H1 (cell line): Measurements from ENCODE around the gene CACNA1C. TPM values are rescaled to one million over a fixed set of nuclear protein-coding genes. Genes with fewer than 3 reads are reported as not detected.

Experiments used
- CTCF ChIA-PET: fragments of 300-600 bp; sonication (Branson Sonifier 250); formaldehyde crosslinking; loops from one replicate; lab custom pipeline; 2021; ENCODE audit not compliant: partially characterized antibody; lab: Charles Lee
- POLR2A ChIA-PET: fragments of 300-600 bp; sonication (Branson Sonifier 250); formaldehyde crosslinking; loops from one replicate; lab custom pipeline; 2021; ENCODE audit warnings: inconsistent platforms; ENCODE audit not compliant: partially characterized antibody; lab: Charles Lee
- DNase-seq, 2 experiments: peaks; one replicate each; pipeline versions ENCODE4 v3.0.0 to v3.0.0-alpha.2; 2010 to 2022; ENCODE audit warnings: low spot score in 2 of 2, low read depth in 1 of 2, mixed read lengths in 1 of 2
- FAIRE-seq: peaks from 2 replicates; lab custom pipeline; 2011; peaks lifted over from hg19 to GRCh38; lab: Jason Lieb, UNC
- H2AFZ ChIP-seq: 2 replicates; pipeline ENCODE4 v1.8.1; 2012; ENCODE audit warnings: low read length, inconsistent platforms
- H2AK5ac ChIP-seq: 2 replicates; pipeline ENCODE4 v1.6.1; 2013; ENCODE audit warnings: low read depth, low read length
- H2BK120ac ChIP-seq: replicated peaks from 2 replicates; pipeline ENCODE3; 2013; ENCODE audit warnings: low read depth, low read length, inconsistent platforms
- H2BK12ac ChIP-seq: 2 replicates; pipeline ENCODE4 v1.6.1; 2013; ENCODE audit warnings: low read depth, low read length
- H2BK15ac ChIP-seq: 2 replicates; pipeline ENCODE4 v1.6.1; 2013; ENCODE audit warnings: low read length
- H2BK20ac ChIP-seq: 2 replicates; pipeline ENCODE4 v1.6.1; 2013; ENCODE audit warnings: low read length
- H2BK5ac ChIP-seq: 2 replicates; pipeline ENCODE4 v1.6.1; 2013; ENCODE audit warnings: low read depth, low read length
- H3K14ac ChIP-seq: 2 replicates; pipeline ENCODE4 v1.6.1; 2013; ENCODE audit warnings: inconsistent platforms; ENCODE audit not compliant: insufficient read length
- H3K18ac ChIP-seq: 2 replicates; pipeline ENCODE4 v1.6.1; 2013; ENCODE audit warnings: low read length; ENCODE audit errors: extremely low read depth
- H3K23ac ChIP-seq: 2 replicates; pipeline ENCODE4 v1.6.1; 2013; ENCODE audit warnings: inconsistent platforms; ENCODE audit not compliant: insufficient read length
- H3K23me2 ChIP-seq: 2 replicates; pipeline ENCODE4 v1.6.1; 2013; ENCODE audit warnings: low read depth, low read length
- H3K27ac ChIP-seq: 2 replicates; pipeline ENCODE4 v1.6.1; 2011; ENCODE audit warnings: low read depth, low read length, inconsistent platforms
- H3K27me3 ChIP-seq, 4 experiments: replicated peaks in 1 of 4; 1 replicate in 1 of 4; 2 replicates in 3 of 4; pipeline versions ENCODE4 v1.6.1 to v1.8.1; 2011 to 2013; ENCODE audit warnings: low read length in 3 of 4, mild to moderate bottlenecking in 3 of 4, inconsistent platforms in 2 of 4, mixed read lengths in 2 of 4, moderate library complexity in 1 of 4; ENCODE audit not compliant: control insufficient read depth in 3 of 4, insufficient read depth in 3 of 4; ENCODE audit errors: extremely low read depth in 1 of 4
- H3K36me3 ChIP-seq, 4 experiments: 2 replicates each; pipeline versions ENCODE4 v1.6.1 to v1.8.1; 2011 to 2013; ENCODE audit warnings: mild to moderate bottlenecking in 4 of 4, low read length in 3 of 4, moderate library complexity in 2 of 4, control low read depth in 1 of 4, inconsistent platforms in 1 of 4; ENCODE audit not compliant: insufficient read depth in 4 of 4, control insufficient read depth in 2 of 4
- H3K4ac ChIP-seq: replicated peaks from 2 replicates; pipeline ENCODE3; 2013; ENCODE audit warnings: low read length, low read depth, mixed read lengths, inconsistent platforms; ENCODE audit not compliant: insufficient read length
- H3K4me1 ChIP-seq, 4 experiments: replicated peaks in 1 of 4; 1 replicate in 1 of 4; 2 replicates in 3 of 4; pipeline versions ENCODE4 v1.6.1 to v1.8.1; 2011 to 2013; ENCODE audit warnings: low read length in 3 of 4, inconsistent platforms in 2 of 4, mixed read lengths in 1 of 4; ENCODE audit not compliant: insufficient read depth in 4 of 4, control insufficient read depth in 3 of 4
- H3K4me2 ChIP-seq, 2 experiments: 2 replicates each; pipeline versions ENCODE4 v1.6.1 to v1.8.1; 2011 to 2013; ENCODE audit warnings: low read depth in 2 of 2, low read length in 2 of 2, control low read depth in 1 of 2, inconsistent platforms in 1 of 2, mild to moderate bottlenecking in 1 of 2; ENCODE audit not compliant: insufficient read depth in 1 of 2
- H3K4me3 ChIP-seq, 4 experiments: fragments of 200-600, 300-600 bp in 1 of 4; sonication (generic), shearing (Covaris generic), sonication (Bioruptor Twin) in 1 of 4; 2 replicates each; pipeline versions ENCODE4 v1.5.1 to v1.8.1; 2011 to 2016; ENCODE audit warnings: low read length in 4 of 4, low read depth in 3 of 4, control low read depth in 2 of 4, inconsistent platforms in 2 of 4, mild to moderate bottlenecking in 2 of 4, mixed read lengths in 1 of 4, moderate library complexity in 1 of 4; ENCODE audit not compliant: insufficient read depth in 2 of 4; ENCODE audit errors: extremely low read depth in 1 of 4
- H3K56ac ChIP-seq: replicated peaks from 2 replicates; pipeline ENCODE3; 2013; ENCODE audit warnings: low read depth, mild to moderate bottlenecking, mixed read lengths, low read length, inconsistent platforms; ENCODE audit not compliant: insufficient read length
- H3K79me1 ChIP-seq: 2 replicates; pipeline ENCODE4 v1.6.1; 2013; ENCODE audit warnings: low read depth, low read length, control low read depth
- H3K79me2 ChIP-seq, 2 experiments: 2 replicates each; pipeline versions ENCODE4 v1.6.1 to v1.8.1; 2012 to 2013; ENCODE audit warnings: low read length in 2 of 2, mild to moderate bottlenecking in 2 of 2, inconsistent platforms in 1 of 2; ENCODE audit not compliant: insufficient read depth in 2 of 2, control insufficient read depth in 1 of 2
- H3K9ac ChIP-seq, 4 experiments: replicated peaks in 1 of 4; 1 replicate in 1 of 4; 2 replicates in 3 of 4; pipeline versions ENCODE4 v1.6.1 to v1.8.1; 2011 to 2013; ENCODE audit warnings: low read depth in 3 of 4, low read length in 3 of 4, control low read depth in 2 of 4, mild to moderate bottlenecking in 2 of 4, moderate library complexity in 2 of 4, inconsistent platforms in 1 of 4; ENCODE audit errors: extremely low read depth in 1 of 4
- H3K9me3 ChIP-seq, 2 experiments: 2 replicates each; pipeline versions ENCODE4 v1.6.1 to v1.8.1; 2012 to 2013; ENCODE audit warnings: mild to moderate bottlenecking in 2 of 2, moderate library complexity in 2 of 2, control low read depth in 1 of 2, inconsistent platforms in 1 of 2, low read depth in 1 of 2, low read length in 1 of 2, mixed read lengths in 1 of 2; ENCODE audit not compliant: insufficient read depth in 2 of 2
- H4K20me1 ChIP-seq, 2 experiments: replicated peaks in 1 of 2; 2 replicates each; pipeline versions ENCODE3 to v1.8.1; 2011 to 2013; ENCODE audit warnings: inconsistent platforms in 2 of 2, low read length in 2 of 2, mild to moderate bottlenecking in 1 of 2; ENCODE audit not compliant: insufficient read depth in 2 of 2, control insufficient read depth in 1 of 2
- H4K5ac ChIP-seq: 2 replicates; pipeline ENCODE4 v1.6.1; 2013; ENCODE audit warnings: low read length, low read depth, mixed read lengths, inconsistent platforms; ENCODE audit not compliant: insufficient read length
- H4K8ac ChIP-seq: 2 replicates; pipeline ENCODE4 v1.8.0; 2013; ENCODE audit warnings: mild to moderate bottlenecking, moderate library complexity, low read length, inconsistent platforms; ENCODE audit not compliant: insufficient read depth; ENCODE audit errors: extremely low read depth
- H4K91ac ChIP-seq: replicated peaks from 2 replicates; pipeline ENCODE3; 2013; ENCODE audit warnings: low read length, mixed read lengths, inconsistent platforms; ENCODE audit not compliant: insufficient read length
- BCL11A ChIP-seq, 2 experiments: IDR thresholded peaks; one replicate each; pipeline ENCODE4 v1.6.1; 2011; ENCODE audit warnings: low read depth in 2 of 2, low read length in 2 of 2, mild to moderate bottlenecking in 2 of 2
- CBX5 ChIP-seq: fragments of 300-800, 300-1000 bp; sonication (generic); IDR thresholded peaks from 2 replicates; pipeline ENCODE4 v1.7.1; 2016; ENCODE audit warnings: antibody characterized with exemption, low read length, low read depth
- CHD2 ChIP-seq: IDR thresholded peaks from 2 replicates; pipeline ENCODE4 v1.6.1; 2012; ENCODE audit warnings: low read length, improper control_type of control experiment
- EP300 ChIP-seq, 2 experiments: IDR thresholded peaks; 1 replicate in 1 of 2; 2 replicates in 1 of 2; pipeline ENCODE4 v1.6.1; 2011 to 2012; ENCODE audit warnings: low read depth in 2 of 2, low read length in 2 of 2, mild to moderate bottlenecking in 2 of 2, borderline replicate concordance in 1 of 2, inconsistent platforms in 1 of 2, moderate library complexity in 1 of 2
- KDM5A ChIP-seq: fragments of 200-600 bp; IDR thresholded peaks from 2 replicates; pipeline ENCODE4 v1.7.1; 2012; ENCODE audit warnings: mild to moderate bottlenecking, low read length, inconsistent platforms, mixed read lengths
- MAFK ChIP-seq: IDR thresholded peaks from 2 replicates; pipeline ENCODE4 v1.6.1; 2012; ENCODE audit warnings: low read depth, mild to moderate bottlenecking, improper control_type of control experiment, low read length
- NRF1 ChIP-seq: IDR thresholded peaks from 2 replicates; pipeline ENCODE4 v1.6.1; 2011; ENCODE audit warnings: mild to moderate bottlenecking, low read depth, low read length, improper control_type of control experiment
- PHF8 ChIP-seq: fragments of 200-600 bp; sonication (generic); conservative IDR thresholded peaks from 2 replicates; pipeline ENCODE4 v1.7.1; 2012; ENCODE audit warnings: low read depth, mild to moderate bottlenecking, inconsistent platforms, low read length, moderate library complexity
- RBBP5 ChIP-seq: IDR thresholded peaks from 2 replicates; pipeline ENCODE4 v1.7.1; 2012; ENCODE audit warnings: low read depth, mild to moderate bottlenecking, inconsistent platforms, low read length, moderate library complexity, borderline replicate concordance
- SIX5 ChIP-seq: IDR thresholded peaks from 2 replicates; pipeline ENCODE4 v1.6.1; 2011; ENCODE audit warnings: mild to moderate bottlenecking, low read depth, low read length
- TBP ChIP-seq: IDR thresholded peaks from 2 replicates; pipeline ENCODE4 v1.6.1; 2011; ENCODE audit warnings: low read depth, low read length, improper control_type of control experiment
- WGBS, 2 experiments: shearing (Covaris generic) in 1 of 2; methylation state at CpG; one replicate each; pipeline versions ENCODE4 v1.1.6 to v1.1.7; 2013 to 2015; ENCODE audit warnings: low lambda C conversion rate in 2 of 2, mixed read lengths in 2 of 2, inconsistent platforms in 1 of 2, low coverage in 1 of 2, missing lambda C conversion rate in 1 of 2; ENCODE audit not compliant: insufficient replicate concordance in 2 of 2, insufficient coverage in 1 of 2, insufficient read length in 1 of 2; ENCODE audit errors: extremely low coverage in 1 of 2, missing lambda C conversion rate in 1 of 2; 5-methylcytosine and 5-hydroxymethylcytosine counted together
- polyA plus RNA-seq, 7 experiments: library from polyadenylated mRNA; depleted of rRNA in 3 of 7; stranded (reverse) in 5 of 7; unstranded in 2 of 7; fragments of >200 nt in 5 of 7; fragments of 200-250 nt in 2 of 7; gene quantifications; 1 replicate in 5 of 7; 2 replicates in 1 of 7; 4 replicates in 1 of 7; pipeline versions ENCODE4 v1.2.1 to v1.2.3, GENCODE V29; 2011 to 2013; ENCODE audit warnings: missing spikeins in 2 of 7, mixed read lengths in 2 of 7
- total RNA-seq: library from RNA; stranded (reverse); fragmentation: NEBNext Ultra II Directional; extraction: Animal tissue kit (Norgen Biotek cat#: 25700); gene quantifications from 2 replicates; pipeline ENCODE4 v1.2.1, GENCODE V29; 2021
- TF ChIP-seq, protein P1 (sequence below): IDR thresholded peaks from 2 replicates; pipeline ENCODE4 v1.6.1; 2011; ENCODE audit warnings: low read depth, mild to moderate bottlenecking, low read length; ENCODE audit not compliant: insufficient read depth

Gene CACNA1C
- total and polyA plus RNA-seq, 2 of the 8 experiments (the other 6 are each of a cell fraction or from before 2014, with no cell fraction given): 1.3 TPM

GRCh38 chr12:2683283-2684025 lies 630.7 kb downstream of the CACNA1C start:
- no peak overlapping the region for H2BK20ac ChIP-seq
- no peaks in the 10 kb centered on the region; a peak in 1 of 4 replicates for H3K9me3 ChIP-seq
- H4K20me1 ChIP-seq: peaks cover 0 to 1% of the 10 kb centered on the region in 2 experiments
- WGBS, 2 experiments: 77% methylated on average over 9 of the region's 12 CpGs; no CpG with 5 or more reads in 1 of the 2 experiments
- no peaks in the 10 kb centered on the region for H3K27me3 ChIP-seq
- H2BK5ac ChIP-seq: no peak overlapping the region
- no peak overlapping the region for H3K27ac ChIP-seq
- H3K18ac ChIP-seq: no peak overlapping the region
- POLR2A ChIA-PET: interaction anchor here (0.8 to 2.9 kb wide), 2 partner anchors 7 to 129 kb away, joined by 4 to 17 read pairs; partner anchors contain the start of gene ITFG2
- no peak overlapping the region for H3K4me2 ChIP-seq
- no peak for FAIRE-seq
- H3K14ac ChIP-seq: no peak overlapping the region
- H3K9ac ChIP-seq: no peak overlapping the region
- DNase-seq: no peak
- H4K8ac ChIP-seq: no peak overlapping the region
- H3K4me3 ChIP-seq: no peak overlapping the region
- no peak overlapping the region for H3K4ac ChIP-seq
- no peak overlapping the region for H4K5ac ChIP-seq
- H3K4me1 ChIP-seq: peaks cover 0 to 7% (median 0%) of the 10 kb centered on the region in 4 experiments; a peak in 3 of 7 replicates
- no peak overlapping the region for H4K91ac ChIP-seq
- H3K79me2 ChIP-seq: no peaks in the 10 kb centered on the region
- no peak overlapping the region for H2AFZ ChIP-seq
- no peak overlapping the region for H2AK5ac ChIP-seq
- no peaks in the 10 kb centered on the region for H3K79me1 ChIP-seq
- H2BK120ac ChIP-seq: no peak overlapping the region
- H3K23me2 ChIP-seq: no peaks in the 10 kb centered on the region; the same call in 1 of the 2 replicates
- no peaks in the 10 kb centered on the region for H3K36me3 ChIP-seq
- no peak overlapping the region for H2BK15ac ChIP-seq
- no peak overlapping the region for H3K56ac ChIP-seq
- CTCF ChIA-PET: interaction anchor here (0.6 to 6.3 kb wide), 36 partner anchors 8 to 291 kb away, joined by 3 to 43 read pairs (median 4); partner anchors contain the start of gene TEX52
- no peak overlapping the region for H3K23ac ChIP-seq
- no peak overlapping the region for H2BK12ac ChIP-seq
- TF ChIP-seq KDM5A: no peak
- TF ChIP-seq TBP: no peak
- no peak for TF ChIP-seq EP300 (IDR thresholded peaks at IDR 0.05; ENCODE audit: borderline replicate concordance in 1 of 2, low read depth in 2 of 2, low read length in 2 of 2)
- TF ChIP-seq BCL11A (IDR thresholded peaks at IDR 0.05; ENCODE audit: low read depth in 2 of 2, low read length in 2 of 2): no peak
- TF ChIP-seq MAFK: no peak
- no peak for TF ChIP-seq CBX5
- no peak for TF ChIP-seq NRF1
- TF ChIP-seq PHF8: no peak
- no peak for TF ChIP-seq RBBP5
- TF ChIP-seq SIX5: no peak
- TF ChIP-seq, protein P1, sequence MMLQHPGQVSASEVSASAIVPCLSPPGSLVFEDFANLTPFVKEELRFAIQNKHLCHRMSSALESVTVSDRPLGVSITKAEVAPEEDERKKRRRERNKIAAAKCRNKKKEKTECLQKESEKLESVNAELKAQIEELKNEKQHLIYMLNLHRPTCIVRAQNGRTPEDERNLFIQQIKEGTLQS: no peak
- no peak for TF ChIP-seq CHD2
